GM23338 (cell line): Measurements from ENCODE around the gene CANT1. TPM values are rescaled to one million over a fixed set of nuclear protein-coding genes. Genes with fewer than 3 reads are reported as not detected.

ENCODE experiments used
- ATAC-seq: fragments of 200-7000 bp; cut with Tn5 transposase; 3 replicates; pipeline ENCODE4 v1.9.1; 2020
- DNase-seq: peaks from one replicate; pipeline ENCODE4 v3.0.0-alpha.2; 2015; ENCODE audit warnings: low spot score
- H2AFZ ChIP-seq: fragments of 200-600 bp; sonication (generic); 2 replicates; pipeline ENCODE4 v1.8.0; 2016; ENCODE audit warnings: antibody characterized with exemption, mild to moderate bottlenecking, moderate library complexity
- H3F3A ChIP-seq: fragments of 200-600 bp; sonication (generic); replicated peaks from 2 replicates; pipeline ENCODE4 v1.8.0; 2017; ENCODE audit warnings: antibody characterized with exemption, mixed run types, low read depth
- H3K27ac ChIP-seq: fragments of 200-600 bp; sonication (generic); 2 replicates; pipeline ENCODE4 v1.6.1; 2016; ENCODE audit warnings: low read depth
- H3K27me3 ChIP-seq: fragments of 200-600 bp; sonication (generic); 2 replicates; pipeline ENCODE4 v1.8.0; 2016; ENCODE audit warnings: mild to moderate bottlenecking, mixed run types, moderate library complexity; ENCODE audit not compliant: insufficient read depth
- H3K36me3 ChIP-seq: fragments of 200-600 bp; sonication (generic); 2 replicates; pipeline ENCODE4 v1.8.0; 2016; ENCODE audit warnings: mild to moderate bottlenecking; ENCODE audit not compliant: insufficient read depth
- H3K4me1 ChIP-seq: fragments of 200-600 bp; sonication (generic); 2 replicates; pipeline ENCODE4 v1.8.0; 2016; ENCODE audit warnings: mild to moderate bottlenecking, moderate library complexity; ENCODE audit not compliant: insufficient read depth
- H3K4me2 ChIP-seq: fragments of 200-600 bp; sonication (generic); 2 replicates; pipeline ENCODE4 v1.7.1; 2017; ENCODE audit warnings: mixed run types
- H3K4me3 ChIP-seq: fragments of 200-600 bp; sonication (generic); 2 replicates; pipeline ENCODE4 v1.6.1; 2016; ENCODE audit warnings: mixed run types
- H3K79me2 ChIP-seq: fragments of 200-600 bp; sonication (generic); replicated peaks from 2 replicates; pipeline ENCODE4 v1.8.0; 2017; ENCODE audit warnings: mild to moderate bottlenecking; ENCODE audit not compliant: insufficient read depth
- H3K9me2 ChIP-seq: fragments of 200-600 bp; sonication (generic); 2 replicates; pipeline ENCODE4 v1.8.0; 2017; ENCODE audit not compliant: insufficient read depth
- H4K20me1 ChIP-seq: fragments of 200-600 bp; sonication (generic); replicated peaks from 2 replicates; pipeline ENCODE4 v1.8.0; 2017; ENCODE audit warnings: mild to moderate bottlenecking; ENCODE audit not compliant: insufficient read depth
- H3K27ac Mint-ChIP-seq: 2 replicates; pipeline ENCODE4 v1.8.0; 2020; ENCODE audit warnings: inconsistent platforms, mild to moderate bottlenecking, moderate library complexity, mixed read lengths
- H3K27me3 Mint-ChIP-seq: 3 replicates; pipeline ENCODE4 v1.8.0; 2022; ENCODE audit warnings: low read depth, mild to moderate bottlenecking, moderate library complexity, mixed read lengths, inconsistent platforms; ENCODE audit not compliant: insufficient read depth, poor library complexity
- H3K36me3 Mint-ChIP-seq: 3 replicates; pipeline ENCODE4 v1.8.0; 2021; ENCODE audit warnings: low read depth, mild to moderate bottlenecking, inconsistent platforms, moderate library complexity, mixed read lengths
- H3K4me1 Mint-ChIP-seq: 3 replicates; pipeline ENCODE4 v1.8.0; 2020; ENCODE audit warnings: mild to moderate bottlenecking, inconsistent platforms, mixed read lengths
- H3K4me3 Mint-ChIP-seq: 3 replicates; pipeline ENCODE4 v1.8.0; 2021; ENCODE audit warnings: moderate library complexity, mild to moderate bottlenecking, inconsistent platforms, mixed read lengths
- H3K9me3 Mint-ChIP-seq: 3 replicates; pipeline ENCODE4 v1.8.0; 2020; ENCODE audit warnings: moderate library complexity, mild to moderate bottlenecking, inconsistent platforms, mixed read lengths
- CREB1 ChIP-seq: fragments of 250-450 bp; sonication (Bioruptor Pico); IDR thresholded peaks from 2 replicates; pipeline ENCODE4 v1.5.0; 2020; ENCODE audit warnings: low read depth, mild to moderate bottlenecking, moderate library complexity
- EZH2 ChIP-seq: fragments of 200-600 bp; sonication (generic); IDR thresholded peaks from one replicate; pipeline ENCODE4 v1.8.0; 2017; ENCODE audit warnings: antibody characterized with exemption, mild to moderate bottlenecking, low read depth; ENCODE audit not compliant: unreplicated experiment
- EZH2phosphoT487 ChIP-seq: fragments of 200-600 bp; sonication (generic); IDR thresholded peaks from one replicate; pipeline ENCODE4 v1.8.1; 2018; ENCODE audit warnings: antibody characterized with exemption; ENCODE audit not compliant: unreplicated experiment
- JUNB ChIP-seq: IDR thresholded peaks from one replicate; pipeline ENCODE4 v1.6.1; 2016; ENCODE audit warnings: antibody characterized with exemption; ENCODE audit not compliant: unreplicated experiment
- NANOG ChIP-seq: IDR thresholded peaks from 2 replicates; pipeline ENCODE4 v1.6.1; 2016; ENCODE audit warnings: antibody characterized with exemption, borderline replicate concordance
- POLR2AphosphoS5 ChIP-seq: IDR thresholded peaks from 2 replicates; pipeline ENCODE4 v1.6.1; 2016; ENCODE audit warnings: antibody characterized with exemption, low read depth
- REST ChIP-seq: IDR thresholded peaks from one replicate; pipeline ENCODE4 v1.6.1; 2018; ENCODE audit warnings: antibody characterized with exemption; ENCODE audit not compliant: unreplicated experiment
- STAT1 ChIP-seq: IDR thresholded peaks from one replicate; pipeline ENCODE4 v1.6.1; 2016; ENCODE audit warnings: antibody characterized with exemption; ENCODE audit not compliant: unreplicated experiment
- ZNF114 ChIP-seq: fragments of 250-450 bp; sonication (Bioruptor Pico); IDR thresholded peaks from 2 replicates; pipeline ENCODE4 v1.5.0; 2020; ENCODE audit warnings: mild to moderate bottlenecking, moderate library complexity
- ZNF331 ChIP-seq: fragments of 250-450 bp; sonication (Bioruptor Pico); IDR thresholded peaks from 2 replicates; pipeline ENCODE4 v1.5.0; 2020; ENCODE audit warnings: low read depth, mild to moderate bottlenecking, moderate library complexity
- polyA plus RNA-seq: library from polyadenylated mRNA; unstranded; fragments of >200 nt; fragmentation: Nextera tagmentation; extraction: Ambion mirVana; gene quantifications from 2 replicates; pipeline ENCODE4 v1.2.1, GENCODE V29; 2016
- total RNA-seq: library from RNA; depleted of rRNA; stranded (reverse); fragments of >200 nt; shearing (Covaris generic); gene quantifications from 2 replicates; pipeline ENCODE4 v1.2.3, GENCODE V29; 2014
- TF ChIP-seq, protein P1 (sequence below), 2 experiments: fragments of 200-600 bp in 1 of 2; sonication (generic) in 1 of 2; conservative IDR thresholded peaks; 2 replicates each; pipeline versions ENCODE4 v1.5.1 to v1.6.1; 2016 to 2017; ENCODE audit warnings: antibody characterized with exemption in 2 of 2, low read depth in 2 of 2, mild to moderate bottlenecking in 2 of 2, moderate library complexity in 1 of 2
- TF ChIP-seq, protein P2 (sequence below): fragments of 250-450 bp; sonication (Bioruptor Pico); IDR thresholded peaks from 2 replicates; pipeline ENCODE4 v1.5.0; 2020; ENCODE audit warnings: mild to moderate bottlenecking, moderate library complexity
- TF ChIP-seq, protein P3 (sequence below): IDR thresholded peaks from 2 replicates; pipeline ENCODE4 v1.6.1; 2016; ENCODE audit warnings: antibody characterized with exemption

CANT1 gene
- total and polyA plus RNA-seq, 2 experiments from 2014 or later = 5.9 to 38.8 TPM

GRCh38 chr17:78972507-78973105, 37.0 kb downstream of the CANT1 start:
- no peak overlapping the region for H2AFZ ChIP-seq
- H3K4me3 ChIP-seq = no peak overlapping the region
- H3K79me2 ChIP-seq = no peaks in the 10 kb centered on the region
- TF ChIP-seq, protein P1, sequence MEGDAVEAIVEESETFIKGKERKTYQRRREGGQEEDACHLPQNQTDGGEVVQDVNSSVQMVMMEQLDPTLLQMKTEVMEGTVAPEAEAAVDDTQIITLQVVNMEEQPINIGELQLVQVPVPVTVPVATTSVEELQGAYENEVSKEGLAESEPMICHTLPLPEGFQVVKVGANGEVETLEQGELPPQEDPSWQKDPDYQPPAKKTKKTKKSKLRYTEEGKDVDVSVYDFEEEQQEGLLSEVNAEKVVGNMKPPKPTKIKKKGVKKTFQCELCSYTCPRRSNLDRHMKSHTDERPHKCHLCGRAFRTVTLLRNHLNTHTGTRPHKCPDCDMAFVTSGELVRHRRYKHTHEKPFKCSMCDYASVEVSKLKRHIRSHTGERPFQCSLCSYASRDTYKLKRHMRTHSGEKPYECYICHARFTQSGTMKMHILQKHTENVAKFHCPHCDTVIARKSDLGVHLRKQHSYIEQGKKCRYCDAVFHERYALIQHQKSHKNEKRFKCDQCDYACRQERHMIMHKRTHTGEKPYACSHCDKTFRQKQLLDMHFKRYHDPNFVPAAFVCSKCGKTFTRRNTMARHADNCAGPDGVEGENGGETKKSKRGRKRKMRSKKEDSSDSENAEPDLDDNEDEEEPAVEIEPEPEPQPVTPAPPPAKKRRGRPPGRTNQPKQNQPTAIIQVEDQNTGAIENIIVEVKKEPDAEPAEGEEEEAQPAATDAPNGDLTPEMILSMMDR (conservative IDR thresholded peaks at IDR 0.05; ENCODE audit: low read depth in 2 of 2) = no peak
- TF ChIP-seq, protein P2, sequence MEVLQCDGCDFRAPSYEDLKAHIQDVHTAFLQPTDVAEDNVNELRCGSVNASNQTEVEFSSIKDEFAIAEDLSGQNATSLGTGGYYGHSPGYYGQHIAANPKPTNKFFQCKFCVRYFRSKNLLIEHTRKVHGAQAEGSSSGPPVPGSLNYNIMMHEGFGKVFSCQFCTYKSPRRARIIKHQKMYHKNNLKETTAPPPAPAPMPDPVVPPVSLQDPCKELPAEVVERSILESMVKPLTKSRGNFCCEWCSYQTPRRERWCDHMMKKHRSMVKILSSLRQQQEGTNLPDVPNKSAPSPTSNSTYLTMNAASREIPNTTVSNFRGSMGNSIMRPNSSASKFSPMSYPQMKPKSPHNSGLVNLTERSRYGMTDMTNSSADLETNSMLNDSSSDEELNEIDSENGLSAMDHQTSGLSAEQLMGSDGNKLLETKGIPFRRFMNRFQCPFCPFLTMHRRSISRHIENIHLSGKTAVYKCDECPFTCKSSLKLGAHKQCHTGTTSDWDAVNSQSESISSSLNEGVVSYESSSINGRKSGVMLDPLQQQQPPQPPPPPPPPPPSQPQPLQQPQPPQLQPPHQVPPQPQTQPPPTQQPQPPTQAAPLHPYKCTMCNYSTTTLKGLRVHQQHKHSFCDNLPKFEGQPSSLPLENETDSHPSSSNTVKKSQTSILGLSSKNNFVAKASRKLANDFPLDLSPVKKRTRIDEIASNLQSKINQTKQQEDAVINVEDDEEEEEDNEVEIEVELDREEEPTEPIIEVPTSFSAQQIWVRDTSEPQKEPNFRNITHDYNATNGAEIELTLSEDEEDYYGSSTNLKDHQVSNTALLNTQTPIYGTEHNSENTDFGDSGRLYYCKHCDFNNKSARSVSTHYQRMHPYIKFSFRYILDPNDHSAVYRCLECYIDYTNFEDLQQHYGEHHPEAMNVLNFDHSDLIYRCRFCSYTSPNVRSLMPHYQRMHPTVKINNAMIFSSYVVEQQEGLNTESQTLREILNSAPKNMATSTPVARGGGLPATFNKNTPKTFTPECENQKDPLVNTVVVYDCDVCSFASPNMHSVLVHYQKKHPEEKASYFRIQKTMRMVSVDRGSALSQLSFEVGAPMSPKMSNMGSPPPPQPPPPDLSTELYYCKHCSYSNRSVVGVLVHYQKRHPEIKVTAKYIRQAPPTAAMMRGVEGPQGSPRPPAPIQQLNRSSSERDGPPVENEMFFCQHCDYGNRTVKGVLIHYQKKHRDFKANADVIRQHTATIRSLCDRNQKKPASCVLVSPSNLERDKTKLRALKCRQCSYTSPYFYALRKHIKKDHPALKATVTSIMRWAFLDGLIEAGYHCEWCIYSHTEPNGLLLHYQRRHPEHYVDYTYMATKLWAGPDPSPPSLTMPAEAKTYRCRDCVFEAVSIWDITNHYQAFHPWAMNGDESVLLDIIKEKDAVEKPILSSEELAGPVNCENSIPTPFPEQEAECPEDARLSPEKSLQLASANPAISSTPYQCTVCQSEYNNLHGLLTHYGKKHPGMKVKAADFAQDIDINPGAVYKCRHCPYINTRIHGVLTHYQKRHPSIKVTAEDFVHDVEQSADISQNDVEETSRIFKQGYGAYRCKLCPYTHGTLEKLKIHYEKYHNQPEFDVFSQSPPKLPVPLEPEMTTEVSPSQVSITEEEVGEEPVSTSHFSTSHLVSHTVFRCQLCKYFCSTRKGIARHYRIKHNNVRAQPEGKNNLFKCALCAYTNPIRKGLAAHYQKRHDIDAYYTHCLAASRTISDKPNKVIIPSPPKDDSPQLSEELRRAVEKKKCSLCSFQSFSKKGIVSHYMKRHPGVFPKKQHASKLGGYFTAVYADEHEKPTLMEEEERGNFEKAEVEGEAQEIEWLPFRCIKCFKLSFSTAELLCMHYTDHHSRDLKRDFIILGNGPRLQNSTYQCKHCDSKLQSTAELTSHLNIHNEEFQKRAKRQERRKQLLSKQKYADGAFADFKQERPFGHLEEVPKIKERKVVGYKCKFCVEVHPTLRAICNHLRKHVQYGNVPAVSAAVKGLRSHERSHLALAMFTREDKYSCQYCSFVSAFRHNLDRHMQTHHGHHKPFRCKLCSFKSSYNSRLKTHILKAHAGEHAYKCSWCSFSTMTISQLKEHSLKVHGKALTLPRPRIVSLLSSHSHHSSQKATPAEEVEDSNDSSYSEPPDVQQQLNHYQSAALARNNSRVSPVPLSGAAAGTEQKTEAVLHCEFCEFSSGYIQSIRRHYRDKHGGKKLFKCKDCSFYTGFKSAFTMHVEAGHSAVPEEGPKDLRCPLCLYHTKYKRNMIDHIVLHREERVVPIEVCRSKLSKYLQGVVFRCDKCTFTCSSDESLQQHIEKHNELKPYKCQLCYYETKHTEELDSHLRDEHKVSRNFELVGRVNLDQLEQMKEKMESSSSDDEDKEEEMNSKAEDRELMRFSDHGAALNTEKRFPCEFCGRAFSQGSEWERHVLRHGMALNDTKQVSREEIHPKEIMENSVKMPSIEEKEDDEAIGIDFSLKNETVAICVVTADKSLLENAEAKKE (CRISPR knock-in tag) = no peak
- TF ChIP-seq CREB1 (CRISPR knock-in tag) (no peak), REST (no peak), EZH2phosphoT487 (no peak), JUNB (no peak), EZH2 (no peak), STAT1 (no peak), NANOG (no peak), ZNF331 (CRISPR knock-in tag) (no peak), ZNF114 (no peak), POLR2AphosphoS5 (no peak)
- TF ChIP-seq, protein P3, sequence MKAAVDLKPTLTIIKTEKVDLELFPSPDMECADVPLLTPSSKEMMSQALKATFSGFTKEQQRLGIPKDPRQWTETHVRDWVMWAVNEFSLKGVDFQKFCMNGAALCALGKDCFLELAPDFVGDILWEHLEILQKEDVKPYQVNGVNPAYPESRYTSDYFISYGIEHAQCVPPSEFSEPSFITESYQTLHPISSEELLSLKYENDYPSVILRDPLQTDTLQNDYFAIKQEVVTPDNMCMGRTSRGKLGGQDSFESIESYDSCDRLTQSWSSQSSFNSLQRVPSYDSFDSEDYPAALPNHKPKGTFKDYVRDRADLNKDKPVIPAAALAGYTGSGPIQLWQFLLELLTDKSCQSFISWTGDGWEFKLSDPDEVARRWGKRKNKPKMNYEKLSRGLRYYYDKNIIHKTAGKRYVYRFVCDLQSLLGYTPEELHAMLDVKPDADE = no peak
- peaks cover 24% of the 10 kb centered on the region for H3K4me1 Mint-ChIP-seq
- no peaks in the 10 kb centered on the region for H3K36me3 ChIP-seq
- no peak overlapping the region for H3K27ac Mint-ChIP-seq
- DNase-seq (no peak), ATAC-seq (no peak)
- no peak overlapping the region for H3K4me3 Mint-ChIP-seq
- no peak overlapping the region for H3K27ac ChIP-seq
- H3K36me3 Mint-ChIP-seq = peaks cover 13% of the 10 kb centered on the region
- H4K20me1 ChIP-seq = no peaks in the 10 kb centered on the region
- H3K9me3 Mint-ChIP-seq = no peaks in the 10 kb centered on the region
- no peak overlapping the region for H3K4me2 ChIP-seq
- H3K9me2 ChIP-seq = no peaks in the 10 kb centered on the region
- no peaks in the 10 kb centered on the region for H3K4me1 ChIP-seq
- no peaks in the 10 kb centered on the region for H3K27me3 ChIP-seq
- 0 out of 2 replicates have a peak, but pooled peaks cover 4% of the 10 kb centered on the region for H3F3A ChIP-seq
- peaks cover 20% of the 10 kb centered on the region for H3K27me3 Mint-ChIP-seq
